Endothelial cell of umbilical vein (primary cell): Measurements from ENCODE around the gene ELOVL6. TPM values are rescaled to one million over a fixed set of nuclear protein-coding genes. Genes with fewer than 3 reads are reported as not detected.

Source experiments
- BruUV-seq: library from RNA; stranded (reverse); fragments of 400-500 nt; replicated peaks from 2 replicates; lab custom pipeline; 2021; lab: Mats Ljungman, UMichigan
- CTCF ChIA-PET: fragments of 300-600, 350-600 bp; sonication (Branson Sonifier 250); formaldehyde crosslinking; loops from one replicate; lab custom pipeline; 2021; ENCODE audit warnings: antibody characterized with exemption, inconsistent platforms; lab: Charles Lee
- POLR2A ChIA-PET: fragments of 300-600, 350-600 bp; sonication (Branson Sonifier 250); formaldehyde crosslinking; loops from one replicate; lab custom pipeline; 2021; ENCODE audit warnings: antibody characterized with exemption, inconsistent platforms; lab: Charles Lee
- DNase-seq: peaks from one replicate; pipeline ENCODE4 v3.0.0-alpha.2; 2011; ENCODE audit warnings: low read depth, low spot score
- FAIRE-seq: peaks from 2 replicates; lab custom pipeline; 2011; peaks lifted over from hg19 to GRCh38; lab: Jason Lieb, UNC
- H2AFZ ChIP-seq: 2 replicates; pipeline ENCODE4 v1.6.0; 2012; ENCODE audit warnings: low read depth, low read length, control low read depth, inconsistent platforms
- H3K27ac ChIP-seq: 2 replicates; pipeline ENCODE4 v1.5.1; 2011; ENCODE audit warnings: low read depth, mild to moderate bottlenecking, control low read depth, low read length, moderate library complexity; ENCODE audit not compliant: insufficient read depth
- H3K27me3 ChIP-seq, 2 experiments: 2 replicates each; pipeline versions ENCODE4 v1.6.0 to v1.6.1; 2011; ENCODE audit warnings: low read length in 2 of 2, mixed read lengths in 1 of 2; ENCODE audit not compliant: control insufficient read depth in 2 of 2, insufficient read depth in 2 of 2
- H3K36me3 ChIP-seq, 2 experiments: 2 replicates in 1 of 2; 3 replicates in 1 of 2; pipeline ENCODE4 v1.5.1; 2011; ENCODE audit warnings: low read length in 2 of 2, mild to moderate bottlenecking in 1 of 2, moderate library complexity in 1 of 2; ENCODE audit not compliant: control insufficient read depth in 2 of 2, insufficient read depth in 2 of 2; ENCODE audit errors: extremely low read depth in 1 of 2
- H3K4me1 ChIP-seq: 3 replicates; pipeline ENCODE4 v1.5.1; 2011; ENCODE audit warnings: mild to moderate bottlenecking, low read length; ENCODE audit not compliant: control insufficient read depth, insufficient read depth; ENCODE audit errors: extremely low read depth
- H3K4me2 ChIP-seq: 2 replicates; pipeline ENCODE4 v1.6.1; 2011; ENCODE audit warnings: low read length, control low read depth, mixed read lengths; ENCODE audit not compliant: insufficient read depth
- H3K4me3 ChIP-seq, 3 experiments: fragments of 200-600 bp in 1 of 3; sonication (generic), shearing (Covaris generic) in 1 of 3; replicated peaks in 1 of 3; 2 replicates each; pipeline ENCODE4 v1.5.1; 2011 to 2016; ENCODE audit warnings: control low read depth in 3 of 3, low read length in 3 of 3, mild to moderate bottlenecking in 2 of 3, inconsistent platforms in 1 of 3, low read depth in 1 of 3, moderate library complexity in 1 of 3; ENCODE audit not compliant: insufficient read depth in 1 of 3
- H3K79me2 ChIP-seq: 2 replicates; pipeline ENCODE4 v1.6.0; 2012; ENCODE audit warnings: low read length, inconsistent platforms; ENCODE audit not compliant: control insufficient read depth, insufficient read depth
- H3K9ac ChIP-seq: replicated peaks from 2 replicates; pipeline ENCODE3; 2011; ENCODE audit warnings: low read length, control low read depth; ENCODE audit not compliant: insufficient read depth; ENCODE audit errors: extremely low read depth
- H3K9me1 ChIP-seq: replicated peaks from 3 replicates; pipeline ENCODE4 v1.6.0; 2011; ENCODE audit warnings: mild to moderate bottlenecking, low read length; ENCODE audit not compliant: control insufficient read depth, insufficient read depth; ENCODE audit errors: extremely low read depth
- H3K9me3 ChIP-seq: replicated peaks from 2 replicates; pipeline ENCODE4 v1.5.1; 2012; ENCODE audit warnings: low read length, inconsistent platforms; ENCODE audit not compliant: control insufficient read depth, insufficient read depth
- H4K20me1 ChIP-seq: replicated peaks from 2 replicates; pipeline ENCODE3; 2011; ENCODE audit warnings: mild to moderate bottlenecking, low read length; ENCODE audit not compliant: control insufficient read depth, insufficient read depth; ENCODE audit errors: extremely low read depth
- CTCF ChIP-seq, 2 donors: IDR thresholded peaks; 1 replicate in 1 of 2; 2 replicates in 1 of 2; pipeline ENCODE4 v1.5.1; 2011; ENCODE audit warnings: low read length in 2 of 2, mild to moderate bottlenecking in 2 of 2, moderate library complexity in 2 of 2, control low read depth in 1 of 2, inconsistent platforms in 1 of 2, low read depth in 1 of 2; ENCODE audit not compliant: insufficient read depth in 1 of 2; ENCODE audit errors: extremely low read depth in 1 of 2
- EZH2 ChIP-seq: IDR thresholded peaks from 2 replicates; pipeline ENCODE4 v1.6.1; 2012; ENCODE audit warnings: borderline replicate concordance, low read depth, mild to moderate bottlenecking, moderate library complexity, low read length, inconsistent platforms; ENCODE audit not compliant: severe bottlenecking
- FOS ChIP-seq: IDR thresholded peaks from 2 replicates; pipeline ENCODE4 v1.6.1; 2011; ENCODE audit warnings: mild to moderate bottlenecking, low read length, moderate library complexity, borderline replicate concordance; ENCODE audit not compliant: insufficient read depth
- GATA2 ChIP-seq: IDR thresholded peaks from 2 replicates; pipeline ENCODE4 v1.7.0; 2011; ENCODE audit warnings: low read depth, mild to moderate bottlenecking, moderate library complexity, mixed read lengths, low read length; ENCODE audit not compliant: insufficient read length, insufficient read depth
- JUN ChIP-seq: IDR thresholded peaks from 2 replicates; pipeline ENCODE4 v1.6.1; 2011; ENCODE audit warnings: borderline replicate concordance, low read depth; ENCODE audit not compliant: insufficient read length, insufficient read depth
- MAX ChIP-seq: IDR thresholded peaks from 2 replicates; pipeline ENCODE4 v1.6.1; 2011; ENCODE audit not compliant: insufficient read depth, insufficient read length
- MYC ChIP-seq: IDR thresholded peaks from one replicate; pipeline ENCODE4 v1.6.1; 2011; ENCODE audit warnings: mild to moderate bottlenecking, low read depth, low read length
- POLR2A ChIP-seq: IDR thresholded peaks from 2 replicates; pipeline ENCODE4 v1.6.1; 2012; ENCODE audit warnings: low read depth, mild to moderate bottlenecking, control low read depth, low read length
- POLR2AphosphoS5 ChIP-seq: IDR thresholded peaks from 2 replicates; pipeline ENCODE4 v1.6.1; 2012; ENCODE audit warnings: low read depth, mild to moderate bottlenecking, control low read depth, low read length, moderate library complexity; ENCODE audit not compliant: insufficient read depth
- dilution Hi-C: fragments of 300-500 bp; cut with MboI; formaldehyde crosslinking; loops from one replicate; pipeline ENCODE4 v1.15.0; 2019; ENCODE audit warnings: low sequenced_read_pairs; ENCODE audit not compliant: extremely low pct_ligation_motif_present
- intact Hi-C: fragments of 100-400 bp; cut with micrococcal nuclease; formaldehyde crosslinking; loops from one replicate; pipeline ENCODE4 v1.10.0; 2022
- polyA plus RNA-seq, 4 experiments: library from polyadenylated mRNA; depleted of rRNA in 3 of 4; stranded (reverse) in 3 of 4; unstranded in 1 of 4; fragments of >200 nt; gene quantifications; 2 replicates each; pipeline versions ENCODE4 v1.2.1 to v1.2.3, GENCODE V29; 2011 to 2012; ENCODE audit warnings: missing spikeins in 1 of 4
- total RNA-seq: library from RNA; stranded (reverse); gene quantifications from 2 replicates; pipeline ENCODE4 v1.2.3, GENCODE V29; 2021

Gene ELOVL6
- total and polyA plus RNA-seq, 2 donors (not counting 3 experiments of a cell fraction or from before 2014, with no cell fraction given): 6.4 to 26.1 TPM

- no peak overlapping the region for H3K4me2 ChIP-seq
- no peaks in the 10 kb centered on the region for H3K79me2 ChIP-seq
- H3K27me3 ChIP-seq: no peaks in the 10 kb centered on the region
- H3K9ac ChIP-seq: no peak overlapping the region
- H4K20me1 ChIP-seq: no peaks in the 10 kb centered on the region
- DNase-seq: no peak
- dilution Hi-C loops (no loop called here), intact Hi-C loops (no loop called here)
- no TSS peak for BruUV-seq
- no peak overlapping the region for H3K4me3 ChIP-seq
- no peak for TF ChIP-seq POLR2AphosphoS5
- no peak for TF ChIP-seq FOS
- TF ChIP-seq GATA2: no peak
- TF ChIP-seq CTCF (IDR thresholded peaks at IDR 0.05; ENCODE audit: extremely low read depth in 1 of 2, insufficient read depth in 1 of 2, low read depth in 1 of 2, low read length in 2 of 2): no peak
- no peak for TF ChIP-seq JUN
- no peak for TF ChIP-seq EZH2
- no peak for TF ChIP-seq POLR2A
- no peak for TF ChIP-seq MAX
- no peak for TF ChIP-seq MYC
- ChIA-PET POLR2A (no interaction called here), CTCF (interaction anchor here (0.6 to 0.7 kb wide), 2 partner anchors 15 to 171 kb away, joined by 3 to 4 read pairs; no protein-coding TSS in a partner anchor)
- H3K9me3 ChIP-seq: no peaks in the 10 kb centered on the region
- H3K4me1 ChIP-seq: peaks cover 14% of the 10 kb centered on the region
- H3K27ac ChIP-seq: no peak overlapping the region
- H2AFZ ChIP-seq: no peak overlapping the region
- H3K36me3 ChIP-seq: no peaks in the 10 kb centered on the region
- FAIRE-seq: no peak
- no peaks in the 10 kb centered on the region for H3K9me1 ChIP-seq
These were observed 134.1 kb downstream of the ELOVL6 start for GRCh38 chr4:110064295-110064694.
